SU-DHL-6 (cell line): Measurements from ENCODE around the gene MRPS10.
A peak's percentile ranks its signal among the peaks of the same experiment; 100 is the strongest.

ENCODE experiments used
- H2AFZ ChIP-seq: fragments of 200-600 bp; sonication (generic); 2 replicates; pipeline ENCODE4 v1.6.1; 2014; ENCODE audit warnings: low read depth, mild to moderate bottlenecking, moderate library complexity, mixed read lengths, antibody characterized with exemption, low read length; ENCODE audit not compliant: severe bottlenecking
- H3F3A ChIP-seq: fragments of 200-600 bp; shearing (Covaris generic); 2 replicates; pipeline ENCODE4 v1.6.0; 2016; ENCODE audit warnings: antibody characterized with exemption, mild to moderate bottlenecking; ENCODE audit not compliant: insufficient read depth
- H3K27ac ChIP-seq: fragments of 200-600 bp; sonication (generic); 2 replicates; pipeline ENCODE4 v1.5.1; 2016; ENCODE audit warnings: low read depth, mild to moderate bottlenecking, low read length, moderate library complexity, mixed read lengths
- H3K27me3 ChIP-seq: fragments of 200-600 bp; sonication (generic), shearing (Covaris generic); 2 replicates; pipeline ENCODE4 v1.6.0; 2014; ENCODE audit warnings: mild to moderate bottlenecking, low read length
- H3K36me3 ChIP-seq: fragments of 200-600 bp; sonication (generic); 2 replicates; pipeline ENCODE4 v1.6.1; 2014; ENCODE audit warnings: mild to moderate bottlenecking, low read length, mixed read lengths
- H3K4me2 ChIP-seq: fragments of 300-600, 200-600 bp; shearing (Covaris generic), sonication (generic); 2 replicates; pipeline ENCODE4 v1.6.0; 2014; ENCODE audit warnings: low read length, low read depth, mild to moderate bottlenecking; ENCODE audit not compliant: poor library complexity, severe bottlenecking
- H3K4me3 ChIP-seq: fragments of 200-600 bp; sonication (generic); 2 replicates; pipeline ENCODE4 v1.5.1; 2014; ENCODE audit warnings: antibody characterized with exemption, low read length, mild to moderate bottlenecking, mixed read lengths; ENCODE audit not compliant: insufficient read depth, poor library complexity, severe bottlenecking
- H3K79me2 ChIP-seq: fragments of 200-600 bp; sonication (generic); 2 replicates; pipeline ENCODE4 v1.6.1; 2014; ENCODE audit warnings: mild to moderate bottlenecking, low read length, moderate library complexity; ENCODE audit not compliant: insufficient read depth
- H3K9ac ChIP-seq: fragments of 200-600 bp; sonication (generic); 2 replicates; pipeline ENCODE4 v1.7.0; 2014; ENCODE audit warnings: mild to moderate bottlenecking, low read length
- H3K9me2 ChIP-seq: fragments of 200-600 bp; sonication (generic); replicated peaks from 2 replicates; pipeline ENCODE4 v1.6.1; 2014; ENCODE audit warnings: low read length; ENCODE audit not compliant: insufficient read depth
- H3K9me3 ChIP-seq: fragments of 200-600 bp; sonication (generic); 2 replicates; pipeline ENCODE4 v1.6.1; 2014; ENCODE audit warnings: low read length, mixed read lengths; ENCODE audit not compliant: insufficient read depth
- H4K20me1 ChIP-seq: fragments of 200-600 bp; sonication (generic); 2 replicates; pipeline ENCODE4 v1.6.1; 2014; ENCODE audit warnings: low read depth, mild to moderate bottlenecking, antibody characterized with exemption, low read length, moderate library complexity, mixed read lengths
- EZH2phosphoT487 ChIP-seq: fragments of 200-600 bp; sonication (generic), shearing (Covaris generic); conservative IDR thresholded peaks from 2 replicates; pipeline ENCODE4 v1.6.1; 2018; ENCODE audit warnings: mild to moderate bottlenecking, antibody characterized with exemption, low read length, moderate library complexity, mixed read lengths
- TF ChIP-seq, protein P1 (sequence below): fragments of 200-600 bp; sonication (generic); IDR thresholded peaks from one replicate; pipeline ENCODE4 v1.5.1; 2017; ENCODE audit warnings: antibody characterized with exemption, mild to moderate bottlenecking, low read length, moderate library complexity; ENCODE audit not compliant: insufficient read depth, poor library complexity, severe bottlenecking

MRPS10 gene

DNA sequence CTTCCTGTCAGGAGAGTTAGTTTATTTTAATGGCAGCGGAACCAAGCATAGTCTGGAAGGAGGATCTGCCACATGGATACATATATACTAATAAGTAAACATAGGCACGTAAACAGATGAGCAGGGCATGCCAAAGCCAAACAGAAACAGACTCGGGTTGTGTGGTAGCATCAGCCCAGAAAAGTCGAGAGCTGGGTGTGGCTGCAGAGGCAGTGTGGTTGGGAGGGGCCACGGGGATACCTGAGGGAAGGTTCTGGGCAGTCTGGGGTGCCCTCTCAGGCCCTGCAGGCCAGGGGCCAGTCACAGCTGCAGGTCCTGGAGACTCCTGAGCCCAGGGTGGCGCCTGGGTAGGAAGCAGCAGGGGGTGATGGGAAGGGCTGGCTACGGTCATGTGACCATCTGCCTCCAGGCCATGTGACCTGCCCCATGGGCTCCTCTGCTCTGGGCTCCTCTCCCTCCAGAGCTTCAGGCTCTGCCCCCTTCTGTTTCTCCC, 42.8 kb upstream of the MRPS10 start:
- H3K9me3 ChIP-seq = no peaks in the 10 kb centered on the region
- TF ChIP-seq, protein P1, sequence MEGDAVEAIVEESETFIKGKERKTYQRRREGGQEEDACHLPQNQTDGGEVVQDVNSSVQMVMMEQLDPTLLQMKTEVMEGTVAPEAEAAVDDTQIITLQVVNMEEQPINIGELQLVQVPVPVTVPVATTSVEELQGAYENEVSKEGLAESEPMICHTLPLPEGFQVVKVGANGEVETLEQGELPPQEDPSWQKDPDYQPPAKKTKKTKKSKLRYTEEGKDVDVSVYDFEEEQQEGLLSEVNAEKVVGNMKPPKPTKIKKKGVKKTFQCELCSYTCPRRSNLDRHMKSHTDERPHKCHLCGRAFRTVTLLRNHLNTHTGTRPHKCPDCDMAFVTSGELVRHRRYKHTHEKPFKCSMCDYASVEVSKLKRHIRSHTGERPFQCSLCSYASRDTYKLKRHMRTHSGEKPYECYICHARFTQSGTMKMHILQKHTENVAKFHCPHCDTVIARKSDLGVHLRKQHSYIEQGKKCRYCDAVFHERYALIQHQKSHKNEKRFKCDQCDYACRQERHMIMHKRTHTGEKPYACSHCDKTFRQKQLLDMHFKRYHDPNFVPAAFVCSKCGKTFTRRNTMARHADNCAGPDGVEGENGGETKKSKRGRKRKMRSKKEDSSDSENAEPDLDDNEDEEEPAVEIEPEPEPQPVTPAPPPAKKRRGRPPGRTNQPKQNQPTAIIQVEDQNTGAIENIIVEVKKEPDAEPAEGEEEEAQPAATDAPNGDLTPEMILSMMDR = no peak
- no peak for TF ChIP-seq EZH2phosphoT487
- no peaks in the 10 kb centered on the region for H3K9me2 ChIP-seq
- H4K20me1 ChIP-seq = no peaks in the 10 kb centered on the region
- no peak overlapping the region for H3K27ac ChIP-seq
- H3K9ac ChIP-seq = no peak overlapping the region
- peak overlapping the region; percentile 31 for H3K4me2 ChIP-seq
- no peaks in the 10 kb centered on the region for H3K79me2 ChIP-seq
- peak overlapping the region; percentile 28 for H2AFZ ChIP-seq
- H3F3A ChIP-seq = no peaks in the 10 kb centered on the region
- H3K27me3 ChIP-seq = no peaks in the 10 kb centered on the region
- H3K4me3 ChIP-seq = no peak overlapping the region
- no peaks in the 10 kb centered on the region for H3K36me3 ChIP-seq

DNA sequence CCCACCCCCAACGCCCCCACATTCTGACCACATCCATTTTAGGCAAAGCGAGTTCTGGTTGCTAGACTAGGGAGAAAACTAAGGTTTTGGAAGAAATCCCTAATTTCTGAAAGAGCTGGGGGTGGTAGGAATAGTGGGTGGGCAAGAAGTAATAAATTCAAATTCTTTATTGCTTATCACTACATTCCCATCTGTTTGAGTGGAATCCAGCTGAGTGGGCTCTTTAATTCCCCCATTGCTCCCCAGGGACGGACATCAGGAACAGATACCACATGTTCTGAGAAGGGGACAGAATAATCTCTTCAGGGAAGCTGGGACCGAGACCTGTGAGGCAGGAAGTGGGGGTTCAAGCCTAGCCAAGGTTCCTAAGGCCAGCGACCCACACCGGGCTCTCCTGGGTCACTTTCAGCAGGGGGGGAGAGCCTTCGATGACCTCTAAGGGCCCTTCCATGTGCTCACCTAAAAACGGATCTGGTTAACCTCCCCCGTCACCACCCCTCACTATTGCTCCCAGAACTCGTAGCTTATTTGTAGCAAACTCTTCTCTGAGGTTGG, 42.3 kb upstream of the MRPS10 start:
- Histone ChIP-seq H2AFZ (peak overlapping the region; percentile 28), H3K9ac (no peak overlapping the region), H3K36me3 (no peaks in the 10 kb centered on the region), H3K79me2 (no peaks in the 10 kb centered on the region), H3F3A (no peaks in the 10 kb centered on the region), H3K9me3 (no peaks in the 10 kb centered on the region), H4K20me1 (no peaks in the 10 kb centered on the region), H3K4me2 (peak overlapping the region; percentile 31), H3K27ac (no peak overlapping the region), H3K27me3 (no peaks in the 10 kb centered on the region), H3K9me2 (no peaks in the 10 kb centered on the region), H3K4me3 (no peak overlapping the region)
- TF ChIP-seq EZH2phosphoT487 = no peak
- TF ChIP-seq, protein P1 = no peak

DNA sequence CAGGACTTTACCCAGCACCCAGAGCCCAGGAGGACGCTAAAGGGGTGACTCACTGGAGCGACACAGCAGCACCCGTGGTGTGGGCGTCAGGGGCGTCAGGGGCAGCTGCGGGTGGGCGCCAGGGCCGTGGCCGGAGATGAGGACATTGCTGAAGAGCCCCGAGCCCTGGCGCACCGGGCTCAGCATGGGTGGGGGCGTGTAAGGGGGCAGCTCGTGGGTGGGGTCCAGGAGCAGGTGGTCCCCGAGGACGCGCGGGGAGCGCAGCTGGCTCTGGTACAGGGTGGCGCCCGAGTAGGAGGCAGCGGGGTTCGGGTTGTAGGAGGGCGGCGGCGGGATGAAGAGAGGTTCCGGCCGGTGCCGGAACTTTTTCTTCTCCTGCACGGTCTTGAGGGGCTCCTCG, 41.6 kb upstream of the MRPS10 start:
- no peaks in the 10 kb centered on the region for H3K36me3 ChIP-seq
- no peaks in the 10 kb centered on the region for H3K9me3 ChIP-seq
- H4K20me1 ChIP-seq = no peaks in the 10 kb centered on the region
- no peak for TF ChIP-seq EZH2phosphoT487
- TF ChIP-seq, protein P1 = no peak
- no peaks in the 10 kb centered on the region for H3K79me2 ChIP-seq
- no peak overlapping the region for H3K4me3 ChIP-seq
- H3K9me2 ChIP-seq = no peaks in the 10 kb centered on the region
- no peak overlapping the region for H3K4me2 ChIP-seq
- no peak overlapping the region for H2AFZ ChIP-seq
- H3F3A ChIP-seq = no peaks in the 10 kb centered on the region
- no peak overlapping the region for H3K9ac ChIP-seq
- no peaks in the 10 kb centered on the region for H3K27me3 ChIP-seq
- no peak overlapping the region for H3K27ac ChIP-seq
